ENCODE results near the gene IL31. TPM values are rescaled to one million over a fixed set of nuclear protein-coding genes. Genes with fewer than 3 reads are reported as not detected.

IL31 gene
- total and polyA plus RNA-seq, 8 donors = not detected

- DNase-seq (peak in 2 of 6 donors; percentile 39 to 60), FAIRE-seq (no peak), ATAC-seq (no peak)
- H3K36me3 ChIP-seq = no peaks in the 10 kb centered on the region
- peaks cover 0 to 7% (median 5%) of the 10 kb centered on the region in 3 donors for H3K4me1 ChIP-seq
- no peak overlapping the region for H3K27ac ChIP-seq
- TF ChIP-seq, protein P1, sequence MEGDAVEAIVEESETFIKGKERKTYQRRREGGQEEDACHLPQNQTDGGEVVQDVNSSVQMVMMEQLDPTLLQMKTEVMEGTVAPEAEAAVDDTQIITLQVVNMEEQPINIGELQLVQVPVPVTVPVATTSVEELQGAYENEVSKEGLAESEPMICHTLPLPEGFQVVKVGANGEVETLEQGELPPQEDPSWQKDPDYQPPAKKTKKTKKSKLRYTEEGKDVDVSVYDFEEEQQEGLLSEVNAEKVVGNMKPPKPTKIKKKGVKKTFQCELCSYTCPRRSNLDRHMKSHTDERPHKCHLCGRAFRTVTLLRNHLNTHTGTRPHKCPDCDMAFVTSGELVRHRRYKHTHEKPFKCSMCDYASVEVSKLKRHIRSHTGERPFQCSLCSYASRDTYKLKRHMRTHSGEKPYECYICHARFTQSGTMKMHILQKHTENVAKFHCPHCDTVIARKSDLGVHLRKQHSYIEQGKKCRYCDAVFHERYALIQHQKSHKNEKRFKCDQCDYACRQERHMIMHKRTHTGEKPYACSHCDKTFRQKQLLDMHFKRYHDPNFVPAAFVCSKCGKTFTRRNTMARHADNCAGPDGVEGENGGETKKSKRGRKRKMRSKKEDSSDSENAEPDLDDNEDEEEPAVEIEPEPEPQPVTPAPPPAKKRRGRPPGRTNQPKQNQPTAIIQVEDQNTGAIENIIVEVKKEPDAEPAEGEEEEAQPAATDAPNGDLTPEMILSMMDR (IDR thresholded peaks at IDR 0.05) = no peak
- WGBS, 2 donors = 79 to 86% methylated on average over 29 of the region's 29 CpGs
- intact Hi-C loops (cut with DNase I) = loop anchor here in 2 of 3 donors (5.0 to 10.0 kb wide), 2 partner anchors 142 to 285 kb away; partner anchors contain the start of gene CFAP251 (in 1 of the 2)
- no peak overlapping the region for H3K4me3 ChIP-seq
- H3K9me3 ChIP-seq = no peaks in the 10 kb centered on the region
- no peaks in the 10 kb centered on the region for H3K27me3 ChIP-seq
These were observed 25.7 kb upstream of the IL31 start for GRCh38 chr12:122199484-122200355.

- no peak overlapping the region for H3K27ac ChIP-seq
- intact Hi-C loops (cut with DNase I) = loop anchor here in 1 of 3 donors (10.0 kb wide), 1 partner anchor 283 kb away; the partner anchor contains the start of gene CFAP251
- H3K4me1 ChIP-seq = peaks cover 0 to under 1% (median 0%) of the 10 kb centered on the region in 3 donors
- FAIRE-seq (no peak), DNase-seq (no peak), ATAC-seq (no peak)
- TF ChIP-seq, protein P1 (IDR thresholded peaks at IDR 0.05) = no peak
- H3K4me3 ChIP-seq = no peak overlapping the region
- H3K36me3 ChIP-seq = no peaks in the 10 kb centered on the region
- H3K9me3 ChIP-seq = no peaks in the 10 kb centered on the region
- WGBS, 2 donors = 74 to 83% methylated on average over 1 of the region's 1 CpG
- H3K27me3 ChIP-seq = no peaks in the 10 kb centered on the region
These were observed 23.6 kb upstream of the IL31 start for GRCh38 chr12:122197612-122197966.

GRCh38 chr12:122195405-122195804 is 21.4 kb upstream of the IL31 start:
- TF ChIP-seq, protein P1 (IDR thresholded peaks at IDR 0.05) = no peak
- Histone ChIP-seq H3K4me3 (no peak overlapping the region), H3K36me3 (no peaks in the 10 kb centered on the region), H3K27ac (no peak overlapping the region), H3K27me3 (no peaks in the 10 kb centered on the region), H3K9me3 (no peaks in the 10 kb centered on the region), H3K4me1 (no peaks in the 10 kb centered on the region)
- WGBS, 2 donors = 80 to 89% methylated on average over 4 of the region's 4 CpGs
- ATAC-seq = no peak
- intact Hi-C loops (cut with DNase I) = loop anchor here in 1 of 3 donors (10.0 kb wide), 1 partner anchor 281 kb away; the partner anchor contains the start of gene CFAP251
- DNase-seq = no peak
- FAIRE-seq = no peak

- no peaks in the 10 kb centered on the region for H3K4me1 ChIP-seq
- no peak for ATAC-seq
- TF ChIP-seq, protein P1 (IDR thresholded peaks at IDR 0.05) = no peak
- H3K36me3 ChIP-seq = no peaks in the 10 kb centered on the region
- no peak for DNase-seq
- no peaks in the 10 kb centered on the region for H3K9me3 ChIP-seq
- H3K27me3 ChIP-seq = no peaks in the 10 kb centered on the region
- 72 to 93% methylated on average over 1 of the region's 1 CpG for WGBS, 2 donors
- intact Hi-C loops (cut with DNase I) = loop anchor here in 1 of 3 donors (10.0 kb wide), 1 partner anchor 280 kb away; the partner anchor contains the start of gene CFAP251
- no peak for FAIRE-seq
- no peak overlapping the region for H3K4me3 ChIP-seq
- H3K27ac ChIP-seq = no peak overlapping the region
These were observed 20.8 kb upstream of the IL31 start for GRCh38 chr12:122194804-122195203.

Measured in pancreas (tissue), 10 donors.